ENCODE measurements around the gene BANK1. TPM values are rescaled to one million over a fixed set of nuclear protein-coding genes. Genes with fewer than 3 reads are reported as not detected.

Gene BANK1
- total RNA-seq, 1 donor from 2014 or later = 1.1 TPM

DNA sequence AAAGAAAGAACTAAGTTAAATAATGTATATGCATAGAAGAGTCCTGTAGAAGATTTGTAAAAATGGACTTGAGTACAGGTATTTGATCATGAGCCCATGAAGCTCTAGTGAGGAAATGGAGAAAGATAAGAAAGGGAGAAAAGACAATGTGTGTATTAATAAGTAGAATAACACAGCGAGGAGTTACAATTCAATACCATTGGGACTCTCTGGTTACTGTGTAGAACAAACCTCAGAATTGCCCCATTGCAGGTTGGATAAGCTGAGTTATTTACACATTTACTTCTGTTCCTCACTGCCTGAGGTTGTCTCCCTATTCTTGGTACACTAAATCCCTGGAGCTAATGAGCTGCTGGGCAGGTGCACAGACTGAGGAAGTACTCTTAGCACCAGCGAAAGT is 33.3 kb downstream of the BANK1 start:
- DNase-seq = no peak

GRCh38 chr4:101824500-101824899 is 34.0 kb downstream of the BANK1 start:
- DNase-seq = no peak

DNA sequence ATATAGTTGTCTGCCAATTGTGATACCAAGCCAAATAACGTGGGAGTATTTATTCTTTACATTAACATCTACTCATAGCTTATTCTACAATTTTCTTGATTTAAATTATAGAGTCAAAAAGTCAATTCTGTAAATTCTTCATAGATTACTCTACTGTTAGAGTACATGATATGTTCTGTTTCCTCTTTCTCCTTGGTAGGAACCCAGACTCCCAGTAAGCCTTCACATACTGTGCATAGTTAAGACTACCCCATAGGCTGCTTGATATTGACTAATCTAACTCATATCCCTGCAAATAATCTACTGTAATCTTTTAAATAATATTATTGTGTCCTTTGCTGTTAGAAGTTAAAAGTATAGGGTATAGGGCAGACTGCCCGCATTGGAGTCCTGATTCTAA is 35.4 kb downstream of the BANK1 start:
- DNase-seq = no peak

- DNase-seq = no peak
These were observed 41.3 kb downstream of the BANK1 start for GRCh38 chr4:101831816-101832215.

- DNase-seq = no peak
These were observed 43.0 kb downstream of the BANK1 start for GRCh38 chr4:101833480-101833879.

- DNase-seq = peak; percentile 45
These were observed 44.8 kb downstream of the BANK1 start for GRCh38 chr4:101835121-101835904.

DNA sequence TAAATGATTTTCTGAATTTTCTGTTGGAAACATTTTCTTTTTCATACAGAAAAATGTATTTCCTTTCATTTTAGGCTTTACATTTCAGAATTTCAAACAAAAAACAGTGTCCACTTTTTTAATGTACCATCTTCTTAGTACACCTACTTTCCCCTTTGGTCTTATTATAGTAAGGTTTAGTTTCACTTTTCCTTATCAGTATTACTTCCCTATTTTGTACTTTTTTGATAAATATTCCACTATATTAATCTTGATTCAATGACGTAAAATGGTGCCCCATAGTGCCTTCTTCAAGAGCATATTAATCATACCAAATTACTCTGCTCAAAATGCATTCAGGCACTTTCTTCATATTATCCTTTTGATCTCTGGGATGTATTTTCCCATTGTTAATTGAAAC is 52.5 kb downstream of the BANK1 start:
- DNase-seq = no peak

- DNase-seq = no peak
These were observed 56.0 kb downstream of the BANK1 start for GRCh38 chr4:101846550-101846949.

- no peak for DNase-seq
These were observed 60.2 kb downstream of the BANK1 start for GRCh38 chr4:101850698-101851097.

DNA sequence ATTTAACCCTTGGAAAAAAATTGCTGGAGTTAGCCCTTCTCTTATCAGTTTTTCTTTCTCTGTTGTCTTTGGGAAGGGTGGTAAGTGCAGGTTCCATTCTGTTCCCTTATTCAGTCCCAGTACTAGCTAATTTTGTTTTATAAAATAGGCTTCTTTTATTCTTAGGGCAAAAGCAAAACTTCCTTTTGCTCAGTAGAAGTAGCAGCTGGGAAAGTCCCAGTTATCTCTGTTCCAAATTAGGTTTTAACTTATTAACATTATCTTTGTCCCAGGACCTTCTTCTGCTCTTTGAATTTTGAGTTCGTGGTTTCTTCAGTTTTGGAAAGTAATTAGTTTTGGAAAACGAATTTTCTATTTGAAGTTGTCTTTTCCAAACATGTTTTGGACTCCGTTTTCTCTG is 61.1 kb downstream of the BANK1 start:
- no peak for DNase-seq

DNA sequence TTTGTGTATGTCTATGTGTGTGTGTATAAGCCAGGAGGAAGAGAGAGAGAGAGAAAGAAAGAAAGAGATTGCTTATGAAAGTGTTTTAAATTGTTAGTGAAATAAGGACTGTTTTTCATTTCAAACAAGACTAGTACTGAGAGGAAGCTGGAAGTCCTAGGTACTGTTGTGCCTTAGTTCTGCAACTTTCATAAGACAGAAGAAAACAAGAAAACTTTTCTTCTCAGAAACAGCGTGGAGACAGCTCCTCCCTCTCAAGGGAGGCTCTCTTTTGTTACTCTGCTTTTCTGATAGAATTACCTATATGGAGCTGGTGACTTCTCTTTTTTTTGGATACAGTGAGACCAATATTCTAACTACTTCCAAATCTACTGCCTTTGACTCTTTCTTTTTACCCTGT is 62.5 kb downstream of the BANK1 start:
- no peak for DNase-seq

DNA sequence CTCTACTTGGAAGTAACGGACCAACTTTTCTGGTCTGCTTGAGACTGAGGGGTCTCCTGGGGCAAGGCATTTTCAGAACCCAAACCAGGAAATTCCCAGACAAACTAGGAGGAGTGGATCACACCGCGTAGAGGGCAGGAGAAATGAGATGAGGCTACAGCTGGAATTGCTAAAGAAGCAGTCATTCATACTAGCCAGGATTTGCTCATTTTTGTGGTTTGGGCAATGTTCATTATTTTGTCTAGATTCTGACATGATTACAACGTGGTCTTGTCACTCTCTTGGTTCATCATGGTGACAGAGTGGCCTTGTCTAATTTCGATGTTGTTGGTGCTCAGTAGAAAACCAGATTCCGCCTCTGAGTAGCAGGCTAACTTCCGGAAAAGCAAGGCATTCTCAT is 63.2 kb downstream of the BANK1 start:
- no peak for DNase-seq

DNA sequence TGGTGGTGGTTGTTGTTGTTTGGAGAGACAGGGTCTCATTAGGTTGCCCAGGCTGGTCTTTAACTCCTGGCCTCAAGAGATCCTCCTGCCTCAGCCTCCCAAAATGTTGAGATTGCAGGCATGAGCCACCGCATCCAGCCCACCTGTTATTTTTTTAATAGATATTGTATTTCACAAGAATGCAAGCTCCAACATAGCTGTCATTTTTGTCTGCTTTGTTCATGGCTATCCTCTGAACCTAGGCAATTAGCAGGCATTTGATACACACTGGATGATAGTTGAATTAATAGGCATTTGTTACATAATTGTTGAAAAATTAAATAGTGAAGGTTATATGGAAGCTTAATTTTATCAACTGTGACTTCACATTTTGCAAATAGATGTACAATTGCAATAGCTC is 64.7 kb downstream of the BANK1 start:
- DNase-seq = no peak

GRCh38 chr4:101856149-101856548 is 65.6 kb downstream of the BANK1 start:
- DNase-seq = no peak

DNA sequence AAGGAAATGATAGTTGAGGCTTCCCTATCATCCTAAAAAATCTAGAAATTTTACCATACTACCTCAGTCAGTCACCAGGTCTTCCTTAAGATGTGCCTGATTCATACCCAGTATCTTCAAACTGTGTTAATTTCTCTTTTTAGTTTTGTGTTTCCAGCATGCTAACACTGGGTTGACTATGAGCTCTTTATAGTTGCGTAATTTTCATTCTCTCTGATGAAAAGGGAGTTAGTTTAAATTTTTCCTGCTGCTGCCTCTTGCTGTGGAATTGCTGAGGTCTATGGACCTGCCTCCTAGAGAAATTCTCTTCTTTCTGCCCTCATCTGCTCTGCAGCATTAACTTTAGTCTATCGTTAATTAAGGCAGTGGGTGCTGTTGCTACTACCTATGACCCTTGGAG is 66.6 kb downstream of the BANK1 start:
- DNase-seq = no peak

DNA sequence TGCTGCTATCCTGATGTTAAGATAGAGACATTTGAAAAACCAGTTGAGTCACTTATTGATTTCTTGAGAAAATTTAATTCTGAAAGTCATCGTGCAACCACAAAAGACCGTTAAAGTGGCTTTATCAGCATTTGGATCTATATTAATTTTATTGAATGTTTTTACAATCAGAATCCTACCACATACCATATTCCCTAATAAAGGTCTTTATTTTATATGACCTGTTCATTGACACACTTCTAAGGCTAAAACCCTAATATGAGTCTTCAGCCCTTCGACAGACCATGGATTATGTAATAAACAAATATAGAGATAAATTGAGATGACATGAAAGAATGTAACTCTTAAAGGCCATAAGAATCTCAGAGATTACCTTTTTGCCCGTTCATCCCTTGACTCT is 68.1 kb downstream of the BANK1 start:
- DNase-seq = no peak

GRCh38 chr4:101862595-101862994 is 72.1 kb downstream of the BANK1 start:
- DNase-seq = no peak

DNA sequence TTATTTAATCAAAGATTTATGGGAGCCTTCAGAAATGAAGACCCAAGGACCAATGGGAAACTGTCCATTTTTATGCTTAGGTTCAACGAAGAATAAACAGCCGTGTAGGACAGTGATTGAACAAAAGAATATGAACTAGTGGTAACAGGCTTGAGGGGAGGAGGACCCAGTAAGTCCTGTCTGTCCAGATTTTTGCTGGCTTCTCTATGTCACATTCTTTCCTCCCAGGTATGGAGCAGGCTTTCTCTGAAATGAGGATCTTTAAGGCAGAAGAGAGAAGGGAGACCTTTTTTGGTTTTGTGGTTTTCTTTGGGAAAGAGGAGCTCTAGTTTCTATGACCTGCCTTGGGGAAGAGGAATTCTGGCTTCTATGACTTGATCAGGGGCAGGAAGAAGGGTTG is 74.1 kb downstream of the BANK1 start:
- DNase-seq = no peak

DNA sequence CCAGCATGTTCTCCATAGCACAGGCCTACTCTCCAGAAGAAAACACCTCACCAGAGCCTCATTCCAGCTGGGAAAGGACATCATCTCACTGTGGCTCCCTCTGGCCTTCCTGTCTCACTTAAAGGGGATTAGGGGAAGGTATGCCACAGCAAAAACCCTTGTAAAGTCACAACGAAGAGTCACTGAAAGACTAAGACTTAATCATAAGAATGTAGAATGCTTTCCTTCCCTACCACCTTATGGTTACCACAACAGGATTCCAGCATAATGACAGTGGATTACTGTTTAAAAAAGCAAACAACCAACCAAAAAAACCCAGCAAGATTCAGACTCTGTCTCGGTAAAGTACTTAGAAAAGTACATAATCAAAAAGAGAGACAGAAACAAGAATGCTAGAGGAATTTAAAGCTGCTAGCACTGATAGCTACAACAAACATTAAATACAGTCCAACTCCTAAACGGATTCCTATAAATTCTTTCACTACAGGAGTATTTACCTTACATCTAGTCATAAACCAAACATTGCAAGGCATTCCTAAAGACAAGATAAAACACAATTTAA is 75.1 kb downstream of the BANK1 start:
- peak; percentile 8 for DNase-seq

- DNase-seq = no peak
These were observed 80.3 kb downstream of the BANK1 start for GRCh38 chr4:101870874-101871273.

GRCh38 chr4:101871962-101872676 is 81.6 kb downstream of the BANK1 start:
- DNase-seq = no peak

- no peak for DNase-seq
These were observed 95.0 kb downstream of the BANK1 start for GRCh38 chr4:101885574-101885973.

GRCh38 chr4:101886826-101887225 is 96.3 kb downstream of the BANK1 start:
- no peak for DNase-seq

- DNase-seq = no peak
These were observed 97.9 kb downstream of the BANK1 start for GRCh38 chr4:101888472-101888871.

Data from tongue (tissue), 2 donors.